Neuronal stem cell (in vitro differentiated cells): ENCODE results near the gene GADD45G.

Source experiments
- DNase-seq: peaks from one replicate; pipeline ENCODE4 v3.0.0-alpha.2; 2013; ENCODE audit warnings: low spot score
- H2AFZ ChIP-seq: one replicate; pipeline ENCODE4 v1.6.1; 2013; ENCODE audit warnings: mild to moderate bottlenecking, low read length, inconsistent platforms
- H2AK5ac ChIP-seq: 2 replicates; pipeline ENCODE4 v1.6.1; 2013; ENCODE audit warnings: low read depth, mild to moderate bottlenecking, inconsistent platforms, low read length, moderate library complexity, mixed read lengths
- H2BK120ac ChIP-seq: 2 replicates; pipeline ENCODE4 v1.6.1; 2013; ENCODE audit warnings: low read depth, mild to moderate bottlenecking, inconsistent platforms, low read length, moderate library complexity, mixed read lengths
- H2BK12ac ChIP-seq: one replicate; pipeline ENCODE4 v1.6.1; 2013; ENCODE audit warnings: low read length, inconsistent platforms
- H2BK15ac ChIP-seq: 2 replicates; pipeline ENCODE4 v1.6.1; 2013; ENCODE audit warnings: mild to moderate bottlenecking, low read length, inconsistent platforms, mixed read lengths
- H2BK5ac ChIP-seq: one replicate; pipeline ENCODE4 v1.6.1; 2013; ENCODE audit warnings: inconsistent platforms, mild to moderate bottlenecking, low read length, moderate library complexity
- H3K14ac ChIP-seq: one replicate; pipeline ENCODE4 v1.6.1; 2013; ENCODE audit warnings: low read length, inconsistent platforms
- H3K18ac ChIP-seq: 2 replicates; pipeline ENCODE4 v1.6.1; 2013; ENCODE audit warnings: low read length, inconsistent platforms
- H3K23ac ChIP-seq: 2 replicates; pipeline ENCODE4 v1.6.1; 2013; ENCODE audit warnings: low read depth, mild to moderate bottlenecking, mixed read lengths, low read length, inconsistent platforms; ENCODE audit not compliant: poor library complexity
- H3K27ac ChIP-seq: replicated peaks from 3 replicates; pipeline ENCODE4 v1.5.1; 2013; ENCODE audit warnings: low read length, inconsistent platforms
- H3K27me3 ChIP-seq, 3 experiments: 2 replicates each; pipeline ENCODE4 v1.6.1; 2013; ENCODE audit warnings: low read length in 3 of 3, mild to moderate bottlenecking in 2 of 3, inconsistent platforms in 1 of 3, low read depth in 1 of 3, mixed read lengths in 1 of 3, moderate library complexity in 1 of 3; ENCODE audit not compliant: control insufficient read depth in 3 of 3, insufficient read depth in 3 of 3
- H3K36me3 ChIP-seq, 2 donors: replicated peaks in 1 of 2; 2 replicates each; pipeline ENCODE4 v1.6.1; 2013; ENCODE audit warnings: low read length in 2 of 2; ENCODE audit not compliant: control insufficient read depth in 2 of 2, insufficient read depth in 2 of 2
- H3K4ac ChIP-seq: 2 replicates; pipeline ENCODE4 v1.6.1; 2013; ENCODE audit warnings: inconsistent platforms, mild to moderate bottlenecking, low read length, moderate library complexity
- H3K4me1 ChIP-seq, 2 donors: 1 replicate in 1 of 2; 2 replicates in 1 of 2; pipeline ENCODE4 v1.6.1; 2013; ENCODE audit warnings: low read length in 2 of 2, low read depth in 1 of 2; ENCODE audit not compliant: control insufficient read depth in 2 of 2, insufficient read depth in 1 of 2
- H3K4me2 ChIP-seq: one replicate; pipeline ENCODE4 v1.6.1; 2013; ENCODE audit warnings: mild to moderate bottlenecking, low read length, inconsistent platforms; ENCODE audit not compliant: insufficient read depth, poor library complexity, severe bottlenecking
- H3K4me3 ChIP-seq, 2 donors: 2 replicates each; pipeline ENCODE4 v1.5.1; 2013; ENCODE audit warnings: low read length in 2 of 2, mild to moderate bottlenecking in 2 of 2, inconsistent platforms in 1 of 2, moderate library complexity in 1 of 2
- H3K79me1 ChIP-seq: one replicate; pipeline ENCODE4 v1.6.1; 2013; ENCODE audit warnings: low read depth, mild to moderate bottlenecking, inconsistent platforms, low read length, moderate library complexity
- H3K9ac ChIP-seq: one replicate; pipeline ENCODE4 v1.6.1; 2013; ENCODE audit warnings: mild to moderate bottlenecking, low read depth, low read length, inconsistent platforms; ENCODE audit not compliant: poor library complexity
- H3K9me3 ChIP-seq, 2 donors: replicated peaks in 1 of 2; 2 replicates each; pipeline versions ENCODE3 to v1.6.1; 2013; ENCODE audit warnings: low read length in 2 of 2, mild to moderate bottlenecking in 2 of 2, inconsistent platforms in 1 of 2, low read depth in 1 of 2, mixed read lengths in 1 of 2, moderate library complexity in 1 of 2; ENCODE audit not compliant: control insufficient read depth in 2 of 2, insufficient read depth in 1 of 2
- H4K8ac ChIP-seq: one replicate; pipeline ENCODE4 v1.6.1; 2013; ENCODE audit warnings: low read depth, mild to moderate bottlenecking, inconsistent platforms, low read length, moderate library complexity
- H4K91ac ChIP-seq: one replicate; pipeline ENCODE4 v1.6.1; 2013; ENCODE audit warnings: low read length, low read depth, mild to moderate bottlenecking, inconsistent platforms; ENCODE audit not compliant: poor library complexity
- WGBS, 2 donors: extraction: QIAGEN DNeasy Blood & Tissue Kit; methylation state at CpG; one replicate each; pipeline ENCODE4 v1.1.7; 2013; ENCODE audit warnings: missing lambda C conversion rate in 2 of 2, mixed read lengths in 1 of 2; ENCODE audit not compliant: insufficient read length in 2 of 2, insufficient replicate concordance in 1 of 2; ENCODE audit errors: extremely low coverage in 2 of 2; 5-methylcytosine and 5-hydroxymethylcytosine counted together

The GADD45G gene

DNA sequence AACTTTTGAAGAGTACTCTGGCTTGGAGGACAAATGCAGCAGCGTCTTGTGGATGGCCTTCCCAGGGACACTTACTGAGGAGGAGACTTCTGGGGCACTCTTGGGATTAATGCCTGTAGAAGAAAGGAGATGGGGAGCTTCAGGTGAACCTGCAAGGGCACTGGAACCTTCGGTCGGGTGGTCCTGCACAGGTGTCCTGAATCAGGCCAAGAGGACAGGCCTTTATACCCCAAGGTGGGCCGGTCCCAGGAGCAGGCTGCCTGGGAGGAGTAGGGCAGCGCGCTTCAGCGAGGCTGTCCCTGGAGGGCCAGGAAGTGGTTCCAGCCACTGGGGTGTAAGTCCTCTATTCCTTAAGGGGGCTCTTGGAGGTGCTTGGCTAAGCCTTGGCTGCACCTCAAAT lies 27.9 kb downstream of the GADD45G start:
- H2BK12ac ChIP-seq, result no peak overlapping the region
- H2BK5ac ChIP-seq, result no peak overlapping the region
- WGBS, 2 donors, result no CpG with 5 or more reads among the region's 7 CpGs
- H3K9ac ChIP-seq, result no peak overlapping the region
- H3K36me3 ChIP-seq, result no peaks in the 10 kb centered on the region
- H3K9me3 ChIP-seq, result no peaks in the 10 kb centered on the region
- H2BK15ac ChIP-seq, result no peak overlapping the region
- no peak overlapping the region for H3K18ac ChIP-seq
- no peak overlapping the region for H3K4ac ChIP-seq
- H4K8ac ChIP-seq, result no peak overlapping the region
- peaks cover 0 to 43% (median 0%) of the 10 kb centered on the region in 3 experiments for H3K27me3 ChIP-seq
- DNase-seq, result no peak
- H3K23ac ChIP-seq, result no peak overlapping the region
- H2BK120ac ChIP-seq, result no peak overlapping the region
- no peaks in the 10 kb centered on the region for H3K79me1 ChIP-seq
- peaks cover 0 to 7% of the 10 kb centered on the region in 2 donors for H3K4me1 ChIP-seq
- no peak overlapping the region for H2AFZ ChIP-seq
- no peak overlapping the region for H3K4me2 ChIP-seq
- no peak overlapping the region for H4K91ac ChIP-seq
- H2AK5ac ChIP-seq, result no peak overlapping the region
- no peak overlapping the region for H3K14ac ChIP-seq
- H3K4me3 ChIP-seq, result no peak overlapping the region
- no peak overlapping the region for H3K27ac ChIP-seq

DNA sequence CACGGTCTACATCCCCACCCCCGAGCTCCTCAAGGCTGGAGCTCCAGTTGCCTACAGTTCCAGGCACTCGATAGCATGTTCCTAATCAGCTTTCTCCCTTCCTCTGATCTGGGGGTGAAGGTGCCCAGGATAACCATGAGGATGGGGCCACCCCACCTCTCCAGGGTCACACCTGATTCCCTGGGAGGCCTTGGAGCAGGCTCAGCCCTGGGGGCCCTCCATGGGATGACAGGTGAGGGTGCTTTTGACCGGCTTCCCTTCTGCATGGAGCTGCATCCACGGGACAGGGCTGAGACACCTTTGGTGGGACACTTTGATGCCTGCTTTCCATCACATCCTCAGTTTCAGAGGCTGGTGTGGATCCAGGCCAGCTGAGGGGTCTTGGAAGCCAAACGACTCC lies 28.6 kb downstream of the GADD45G start:
- WGBS, 2 donors, result no CpG with 5 or more reads among the region's 6 CpGs
- DNase-seq, result no peak
- H3K9me3 ChIP-seq, result no peaks in the 10 kb centered on the region

DNA sequence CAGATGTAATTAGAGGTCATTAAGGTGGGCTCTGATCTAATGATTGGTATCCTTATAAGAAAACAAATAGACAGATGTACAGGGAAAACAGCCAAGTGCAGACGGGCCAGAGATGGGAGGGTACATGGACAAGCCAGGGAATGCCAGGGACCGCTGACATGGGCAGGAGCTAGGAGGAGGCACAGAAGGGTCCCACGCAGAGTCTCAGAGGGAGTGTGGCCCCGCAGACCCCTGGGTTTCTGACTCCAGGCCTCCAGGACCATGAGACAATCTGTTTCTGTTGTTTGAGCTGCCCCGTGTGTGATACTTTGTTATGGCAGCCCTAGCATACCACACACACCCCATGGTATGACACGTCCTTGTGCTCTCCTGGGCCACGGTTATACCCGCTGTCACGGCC lies 29.1 kb downstream of the GADD45G start:
- H3K4ac ChIP-seq, result no peak overlapping the region
- no peak for DNase-seq
- no CpG with 5 or more reads among the region's 9 CpGs for WGBS, 2 donors

More for the DNA sequence above, 28.6 kb downstream of the GADD45G start:
- Histone ChIP-seq H3K14ac (no peak overlapping the region), H2BK5ac (no peak overlapping the region), H3K23ac (no peak overlapping the region), H3K9ac (no peak overlapping the region), H3K27ac (no peak overlapping the region), H3K4me2 (no peak overlapping the region), H2BK15ac (no peak overlapping the region), H4K8ac (no peak overlapping the region), H3K18ac (no peak overlapping the region), H3K4ac (no peak overlapping the region), H3K79me1 (no peaks in the 10 kb centered on the region), H3K4me3 (no peak overlapping the region), H2BK120ac (no peak overlapping the region), H2BK12ac (no peak overlapping the region), H3K36me3 (no peaks in the 10 kb centered on the region), H2AFZ (no peak overlapping the region), H4K91ac (no peak overlapping the region), H3K27me3 (peaks cover 0 to 43% (median 0%) of the 10 kb centered on the region in 3 experiments), H3K4me1 (peaks cover 0 to 7% of the 10 kb centered on the region in 2 donors), H2AK5ac (no peak overlapping the region)

DNA sequence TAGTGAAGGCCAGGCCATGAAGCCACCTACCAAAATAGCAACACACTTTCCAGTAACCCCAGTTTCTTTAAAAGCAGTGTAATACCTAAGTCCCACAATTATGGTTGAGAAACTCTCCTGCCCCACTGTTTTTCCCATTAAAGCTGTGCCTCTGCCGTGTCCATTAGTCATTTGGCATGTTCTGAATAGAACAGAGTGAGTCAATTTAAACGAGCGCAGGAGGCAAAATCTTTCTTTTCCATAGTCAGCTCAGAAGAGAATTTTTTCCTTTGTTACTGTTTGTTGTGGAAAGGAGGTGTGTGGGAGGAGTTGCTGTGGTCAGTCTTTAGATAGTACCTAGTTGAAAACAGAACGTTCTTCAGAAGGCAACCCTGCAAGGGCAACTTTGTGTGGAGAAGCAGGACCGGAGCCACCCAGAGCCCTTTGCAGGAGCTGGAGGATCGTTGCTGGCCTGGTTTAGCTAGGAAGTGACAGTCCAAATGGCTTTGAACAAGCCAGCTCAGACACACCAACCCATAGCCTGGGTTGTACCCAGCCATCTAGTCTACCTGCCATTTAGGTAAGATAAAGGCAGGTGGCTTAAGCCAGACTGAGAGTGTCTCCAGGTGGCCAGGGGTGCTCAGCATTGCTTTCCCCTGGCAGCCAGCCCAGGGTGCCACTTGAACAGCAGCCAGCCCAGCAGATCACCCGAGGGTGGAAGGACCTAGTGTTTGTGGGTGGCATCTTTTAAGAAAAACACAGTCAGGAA lies 30.4 kb downstream of the GADD45G start:
- Histone ChIP-seq H2BK120ac (no peak overlapping the region), H2BK5ac (no peak overlapping the region), H3K9me3 (no peaks in the 10 kb centered on the region), H3K4me2 (no peak overlapping the region), H3K27ac (no peak overlapping the region), H2AFZ (no peak overlapping the region), H4K8ac (no peak overlapping the region), H3K23ac (no peak overlapping the region), H3K14ac (no peak overlapping the region), H3K4me1 (peaks cover 0 to 15% of the 10 kb centered on the region in 2 donors), H3K4ac (no peak overlapping the region), H2BK15ac (no peak overlapping the region), H3K79me1 (no peaks in the 10 kb centered on the region), H3K4me3 (no peak overlapping the region), H3K9ac (no peak overlapping the region), H2AK5ac (no peak overlapping the region), H2BK12ac (no peak overlapping the region), H3K18ac (no peak overlapping the region), H3K36me3 (no peaks in the 10 kb centered on the region), H4K91ac (no peak overlapping the region), H3K27me3 (peaks cover 0 to 50% (median 0%) of the 10 kb centered on the region in 3 experiments)
- DNase-seq, result no peak
- no CpG with 5 or more reads among the region's 7 CpGs for WGBS, 2 donors

More for the DNA sequence above, 29.1 kb downstream of the GADD45G start:
- no peaks in the 10 kb centered on the region for H3K36me3 ChIP-seq
- no peaks in the 10 kb centered on the region for H3K79me1 ChIP-seq
- H2BK12ac ChIP-seq, result no peak overlapping the region
- H3K14ac ChIP-seq, result no peak overlapping the region
- peaks cover 0 to 39% (median 0%) of the 10 kb centered on the region in 3 experiments for H3K27me3 ChIP-seq
- peaks cover 0 to 7% of the 10 kb centered on the region in 2 donors for H3K4me1 ChIP-seq
- H3K23ac ChIP-seq, result no peak overlapping the region
- H3K9me3 ChIP-seq, result no peaks in the 10 kb centered on the region
- H3K18ac ChIP-seq, result no peak overlapping the region
- H2BK120ac ChIP-seq, result no peak overlapping the region
- no peak overlapping the region for H3K9ac ChIP-seq
- no peak overlapping the region for H2BK5ac ChIP-seq
- no peak overlapping the region for H4K8ac ChIP-seq
- no peak overlapping the region for H2BK15ac ChIP-seq
- no peak overlapping the region for H2AFZ ChIP-seq
- H3K4me3 ChIP-seq, result no peak overlapping the region
- H4K91ac ChIP-seq, result no peak overlapping the region
- H3K4me2 ChIP-seq, result no peak overlapping the region
- H3K27ac ChIP-seq, result no peak overlapping the region
- peak overlapping the region; percentile 33 for H2AK5ac ChIP-seq
